Lung microvascular endothelial cell (primary cell): ENCODE results near the gene MVD. TPM values are rescaled to one million over a fixed set of nuclear protein-coding genes. Genes with fewer than 3 reads are reported as not detected.

Source experiments
- DNase-seq, 2 donors: peaks; one replicate each; pipeline versions ENCODE4 v3.0.0 to v3.0.0-alpha.2; 2010; ENCODE audit warnings: low read depth in 2 of 2
- total RNA-seq: library from RNA; depleted of rRNA; stranded (reverse); fragments of >200 nt; gene quantifications from 2 replicates; pipeline ENCODE4 v1.2.1, GENCODE V29; 2014

The MVD gene
- total RNA-seq, 1 donor from 2014 or later: 42.3 TPM

DNA sequence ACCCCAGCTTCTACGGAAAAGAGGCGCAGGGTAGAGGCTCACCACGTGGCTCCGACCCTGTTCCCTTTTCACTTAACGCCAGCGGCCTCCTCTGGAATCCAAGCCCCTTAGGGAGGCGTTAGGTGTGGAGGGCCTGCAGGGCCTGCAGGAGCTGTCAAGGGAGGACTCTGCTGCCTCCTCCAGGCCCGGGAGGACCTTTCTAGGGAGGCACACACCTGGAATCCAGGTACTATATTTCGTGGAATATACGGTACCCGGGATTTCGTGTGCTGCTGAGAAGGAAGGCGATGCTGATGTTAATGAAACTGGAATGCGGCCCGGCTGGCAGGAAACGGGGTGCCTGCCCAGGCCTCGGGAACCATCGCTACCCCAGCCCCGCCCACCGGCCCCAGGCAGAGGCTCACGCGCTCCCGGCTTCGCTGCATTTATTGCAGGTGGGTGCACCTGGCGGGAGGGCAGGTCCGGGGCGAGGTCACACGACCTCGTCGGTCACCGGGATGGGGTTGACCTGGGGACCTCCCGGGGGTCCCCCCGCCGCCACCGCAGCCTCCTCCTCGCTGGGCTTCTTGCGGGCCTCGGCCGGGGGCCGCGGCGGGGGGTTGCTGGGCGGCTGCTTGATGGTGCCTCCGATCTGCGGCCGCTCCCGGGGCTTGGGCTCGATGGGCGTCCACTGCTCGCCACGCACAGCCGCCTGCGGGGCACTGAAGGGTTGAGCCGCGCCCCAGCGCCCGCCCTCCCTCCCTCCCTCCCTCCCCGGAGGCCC, 19.8 kb downstream of the MVD start:
- no peak for DNase-seq

DNA sequence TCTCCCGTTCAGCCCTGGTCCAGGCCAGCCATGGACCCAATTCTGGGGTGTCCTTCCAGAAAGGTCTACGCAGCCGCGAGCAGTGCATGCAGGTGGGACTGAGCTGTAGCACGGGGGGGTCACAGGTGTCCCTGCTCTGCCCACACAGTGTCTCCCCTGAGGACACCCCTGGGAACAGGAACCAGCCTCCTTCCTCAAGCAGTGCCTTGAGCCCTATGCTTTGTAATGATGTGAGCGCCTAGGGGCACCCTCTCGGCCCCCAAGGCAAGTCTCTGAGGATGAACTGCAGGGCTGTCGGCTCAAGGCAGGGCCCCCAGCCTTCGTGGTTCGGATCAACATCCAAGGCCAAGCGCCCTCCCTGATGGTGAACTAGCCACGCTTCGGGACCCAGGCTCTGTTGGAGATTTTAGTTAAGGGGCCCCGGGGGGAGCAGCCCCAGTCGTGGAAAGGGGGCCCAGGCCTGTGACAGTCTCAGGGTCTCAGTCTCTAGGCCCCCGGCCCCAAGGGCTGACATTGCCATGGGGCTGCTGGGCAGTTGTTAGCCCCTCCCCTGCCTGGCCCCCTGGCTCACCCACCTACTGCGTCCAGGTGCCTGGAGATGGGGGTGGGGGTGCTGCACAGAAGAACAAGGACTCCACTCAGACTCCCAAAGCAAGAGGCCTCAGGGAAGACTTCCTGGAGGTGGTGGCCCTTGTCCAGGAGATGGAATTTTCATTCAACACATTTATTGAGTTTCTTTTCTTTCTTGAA, 22.2 kb downstream of the MVD start:
- DNase-seq: no peak

GRCh38 chr16:88640039-88640495, 22.8 kb downstream of the MVD start:
- DNase-seq: no peak

DNA sequence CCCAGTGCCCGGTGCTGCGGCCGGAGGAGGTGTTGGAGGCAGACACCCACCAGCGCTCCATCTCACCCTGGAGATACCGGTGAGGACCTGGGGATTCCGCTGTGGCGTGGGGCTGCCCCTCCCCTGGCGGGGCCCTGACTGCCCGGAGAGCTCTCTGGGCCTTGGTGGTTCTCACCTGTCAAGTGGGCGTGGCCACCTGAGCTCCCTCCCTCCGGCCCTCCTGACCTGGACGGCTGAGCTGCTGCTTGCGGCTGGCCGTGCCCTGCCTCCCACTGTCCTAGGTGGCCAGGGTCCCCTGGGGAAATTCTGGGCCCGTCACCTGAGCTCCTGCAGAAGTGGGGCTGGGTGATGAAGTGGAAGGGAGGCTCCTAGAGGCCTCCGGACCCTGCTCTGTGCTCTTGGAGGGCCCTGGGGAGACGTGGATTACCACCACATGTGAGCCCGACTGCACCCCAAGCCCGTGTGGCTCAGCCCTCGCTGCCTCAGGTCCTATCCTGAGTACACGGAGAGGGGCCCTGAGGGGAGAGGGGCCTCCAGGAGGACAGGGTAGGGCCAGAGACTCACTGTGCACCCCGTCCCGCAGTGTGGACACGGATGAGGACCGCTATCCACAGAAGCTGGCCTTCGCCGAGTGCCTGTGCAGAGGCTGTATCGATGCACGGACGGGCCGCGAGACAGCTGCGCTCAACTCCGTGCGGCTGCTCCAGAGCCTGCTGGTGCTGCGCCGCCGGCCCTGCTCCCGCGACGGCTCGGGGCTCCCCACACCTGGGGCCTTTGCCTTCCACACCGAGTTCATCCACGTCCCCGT, 23.5 kb downstream of the MVD start:
- no peak for DNase-seq

- no peak for DNase-seq
These were observed 24.3 kb downstream of the MVD start, which contains the start of gene IL17C for GRCh38 chr16:88638323-88639230. IL17C (plus strand) TSS chr16:88638572; CDS start chr16:88638642, 70 bp downstream.

GRCh38 chr16:88636488-88637265, 26.2 kb downstream of the MVD start:
- DNase-seq: no peak

DNA sequence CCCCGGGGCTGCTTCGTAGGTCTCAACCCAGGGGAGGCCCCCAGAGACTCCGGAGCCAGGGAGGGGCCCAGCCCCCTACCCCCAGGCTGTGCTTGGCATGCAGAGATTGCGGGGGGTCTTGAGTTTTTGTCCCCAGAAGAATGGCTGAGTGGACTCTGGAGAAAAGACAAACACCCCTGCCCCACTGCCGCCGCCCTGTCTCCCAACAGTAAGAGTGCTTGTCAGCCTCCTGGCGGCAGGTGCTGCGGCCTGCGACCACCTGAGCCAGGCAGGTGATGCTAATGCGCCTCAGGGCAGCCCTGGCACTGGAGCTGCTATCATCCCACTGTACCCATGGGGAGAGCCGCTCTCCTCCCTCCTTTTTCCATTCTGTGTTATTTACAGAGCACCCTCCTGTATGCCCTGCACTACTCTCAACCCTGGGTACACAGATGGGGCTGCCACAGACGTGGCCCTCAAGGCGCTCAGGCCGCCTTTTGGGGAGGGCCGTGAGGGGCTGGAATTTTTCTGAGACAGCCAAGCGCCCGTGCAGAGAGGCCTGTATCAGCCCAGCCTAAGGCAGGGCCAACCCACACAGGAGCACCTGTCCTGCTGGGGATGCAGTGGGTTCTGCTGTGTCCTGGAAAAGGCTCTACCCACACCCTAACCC, 27.1 kb downstream of the MVD start:
- DNase-seq: no peak

- DNase-seq: no peak
These were observed 27.8 kb downstream of the MVD start for GRCh38 chr16:88634994-88635670.

DNA sequence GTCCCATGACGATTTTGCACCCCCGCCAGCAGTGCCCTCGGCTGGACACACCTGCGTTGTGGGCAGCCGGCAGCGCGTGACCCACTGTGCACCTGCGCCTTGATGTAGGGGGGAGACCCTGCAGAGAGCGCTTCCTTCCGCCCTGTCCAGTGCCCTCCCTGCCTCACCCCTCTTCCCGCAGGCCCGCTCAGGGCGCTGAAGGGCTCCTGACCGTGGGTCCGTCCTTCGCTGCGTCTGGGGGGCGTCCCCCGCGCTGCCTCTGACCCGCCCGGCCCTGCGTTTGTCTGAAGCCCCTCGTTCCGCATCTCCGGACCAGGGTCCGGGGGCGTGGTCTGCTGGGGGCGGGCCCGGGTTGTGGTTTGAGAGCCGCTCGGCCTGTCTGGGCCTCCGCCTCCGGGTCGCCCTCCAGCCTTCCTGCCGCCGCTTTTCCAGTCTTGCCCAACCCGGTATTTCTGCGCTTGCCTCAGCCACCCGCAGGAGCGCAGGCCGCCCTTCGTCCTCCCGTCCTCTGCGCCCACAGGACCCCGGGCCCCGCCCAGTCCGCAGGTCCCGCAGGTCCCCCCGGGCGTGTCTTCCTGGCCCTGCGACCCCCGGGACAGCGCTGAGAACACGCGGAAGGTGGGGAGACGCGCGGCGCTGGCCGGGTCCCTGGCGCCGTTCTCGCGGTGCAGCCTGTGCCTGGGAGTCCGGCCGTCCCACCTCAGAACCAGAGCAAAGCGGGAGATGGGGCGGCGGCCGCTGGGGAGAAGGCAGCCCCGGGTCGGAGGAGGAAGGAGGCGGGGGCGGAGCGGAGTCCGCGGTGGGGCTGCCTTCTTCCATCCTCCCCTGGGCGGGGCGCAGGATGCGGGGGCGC, 28.5 kb downstream of the MVD start:
- DNase-seq: peak; percentile 35 to 41

DNA sequence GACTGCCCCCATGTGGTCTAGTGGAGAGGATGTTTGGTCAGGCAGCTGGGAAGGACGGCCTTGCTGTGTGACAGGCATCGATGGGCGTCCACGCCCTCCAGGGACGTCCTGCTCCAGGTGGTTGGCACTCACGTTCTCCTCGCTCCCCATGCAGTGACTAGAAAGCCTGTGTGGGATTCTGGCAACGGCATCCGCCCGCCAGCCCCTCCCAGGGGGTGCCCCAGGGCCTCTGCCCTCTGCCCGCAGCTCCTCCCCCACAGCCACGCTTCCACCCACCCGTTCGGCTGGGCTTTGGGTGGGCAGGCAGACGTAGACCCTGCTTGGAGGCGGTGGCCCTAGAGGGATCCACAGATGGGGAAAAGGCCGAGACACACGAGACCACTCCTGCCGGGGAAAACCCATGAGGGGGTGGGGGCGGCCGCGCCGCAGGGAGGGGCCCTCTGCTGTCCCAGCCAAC, 29.2 kb downstream of the MVD start:
- peak; percentile 38 to 79 for DNase-seq

DNA sequence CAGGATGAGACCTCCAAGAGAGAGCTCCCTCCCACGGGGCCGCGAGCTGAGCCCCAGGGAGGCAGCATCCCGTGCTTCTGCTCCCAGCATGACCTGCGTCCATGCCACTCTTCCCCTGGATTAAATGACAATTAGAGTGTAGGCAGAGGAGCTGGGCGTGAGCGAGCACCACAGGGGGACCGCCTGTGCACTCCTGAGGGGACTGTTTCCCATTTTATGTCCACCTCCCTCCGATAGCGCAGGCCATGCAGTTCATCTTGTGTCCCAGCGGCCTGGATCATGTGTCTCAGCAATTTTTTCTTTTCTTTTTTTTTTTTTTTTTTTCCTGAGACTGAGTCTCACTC, 30.3 kb downstream of the MVD start:
- no peak for DNase-seq

- DNase-seq: no peak
These were observed 30.8 kb downstream of the MVD start for GRCh38 chr16:88631920-88632586.

- DNase-seq: no peak
These were observed 31.5 kb downstream of the MVD start for GRCh38 chr16:88631384-88631783.

- no peak for DNase-seq
These were observed 31.9 kb downstream of the MVD start for GRCh38 chr16:88630941-88631340.

DNA sequence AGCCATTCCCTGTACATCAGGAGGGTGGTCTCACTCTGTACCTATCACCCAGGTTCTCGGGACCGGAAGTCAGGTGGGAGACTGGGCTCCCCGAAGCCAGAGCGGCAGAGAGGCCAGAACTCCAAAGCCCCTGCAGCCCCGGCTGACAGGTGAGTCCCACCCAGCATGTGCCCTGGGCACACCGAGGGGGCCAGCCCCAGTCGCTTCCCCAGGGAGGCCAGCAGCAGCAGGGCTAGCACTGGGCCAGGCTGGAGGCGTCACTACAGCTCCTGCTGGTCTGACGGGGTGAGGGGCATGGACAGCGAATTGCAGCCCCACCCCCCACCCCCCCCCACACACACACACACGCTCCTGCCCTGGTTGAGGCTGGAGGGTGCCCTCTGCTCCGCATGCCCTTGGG, 32.5 kb downstream of the MVD start:
- DNase-seq: no peak

GRCh38 chr16:88629835-88630234, 33.1 kb downstream of the MVD start:
- no peak for DNase-seq

DNA sequence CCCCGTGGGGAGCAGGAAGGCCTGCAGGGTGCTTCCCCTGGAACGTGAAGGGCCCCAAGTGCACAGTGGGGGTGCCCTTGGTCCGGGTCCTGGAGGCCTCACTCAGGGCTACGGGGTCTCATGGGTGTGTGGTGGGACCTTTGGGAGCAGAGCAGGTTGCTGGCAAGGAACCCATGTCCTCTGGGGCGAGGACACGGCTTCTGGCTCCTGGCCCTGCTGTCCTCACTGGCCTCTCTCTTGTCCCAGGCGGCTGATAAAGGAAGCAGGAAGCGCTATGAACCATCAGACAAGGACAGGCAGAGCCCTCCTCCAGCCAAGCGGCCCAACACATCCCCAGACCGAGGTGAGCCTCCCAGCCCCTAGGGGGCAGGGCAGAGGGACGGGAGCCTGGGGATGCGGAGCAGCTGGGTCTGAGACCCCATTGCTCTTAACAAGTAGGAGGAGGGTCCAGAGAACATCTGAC, 34.3 kb downstream of the MVD start:
- peak; percentile 19 to 84 for DNase-seq
